Stimulated activated CD4-positive, alpha-beta T cell treated with anti-CD3 and anti-CD28 coated beads, Interleukin-15, amount 100 ng/mL, for 24 hours (primary cell): ENCODE data around the gene TBC1D16.

Experiments used
- DNase-seq: peaks from one replicate; pipeline ENCODE4 v3.0.0-alpha.2; 2020

TBC1D16 gene

DNA sequence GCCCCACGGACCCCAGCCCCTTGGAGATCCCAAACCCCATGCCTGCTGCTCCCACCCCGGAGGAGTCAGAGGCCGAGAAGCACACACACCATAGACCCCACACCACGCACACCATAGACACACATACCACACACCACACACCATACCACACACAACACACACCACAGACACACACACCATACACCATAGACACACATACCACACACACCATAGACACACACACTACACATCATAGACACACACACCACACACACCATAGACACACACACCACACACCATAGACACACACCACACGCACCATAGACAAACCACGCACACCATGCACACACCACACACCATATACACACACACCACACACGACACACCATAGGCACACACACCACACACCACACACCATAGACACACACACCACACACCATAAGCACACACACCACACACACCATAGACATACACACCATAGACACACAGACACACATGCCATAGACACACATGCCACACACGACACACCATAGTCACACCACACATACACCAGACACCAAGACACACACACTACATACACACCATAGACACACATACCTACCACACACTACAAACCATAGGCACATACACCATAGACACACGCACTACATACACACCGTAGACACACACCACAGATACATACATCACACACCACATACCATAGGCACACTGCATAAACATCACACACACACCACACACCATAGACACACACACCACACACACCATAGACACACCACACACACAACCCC is 11.3 kb downstream of the TBC1D16 start:
- DNase-seq = no peak

GRCh38 chr17:80023481-80024205 is 12.0 kb downstream of the TBC1D16 start:
- DNase-seq = no peak

DNA sequence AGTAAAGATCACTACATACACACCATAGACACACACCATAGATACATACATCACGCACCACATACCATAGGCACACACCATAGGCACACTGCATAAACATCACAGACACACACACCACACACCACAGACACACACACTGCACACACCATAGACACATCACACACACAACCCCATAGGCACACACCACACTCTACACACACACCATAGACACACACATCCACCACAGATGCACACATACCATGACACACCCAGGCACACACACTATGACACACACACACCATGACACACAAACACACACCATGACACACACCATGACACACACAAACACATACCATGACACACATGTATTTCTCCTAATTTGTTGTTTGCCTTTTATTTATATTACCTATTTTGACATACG is 14.1 kb downstream of the TBC1D16 start:
- DNase-seq = no peak

DNA sequence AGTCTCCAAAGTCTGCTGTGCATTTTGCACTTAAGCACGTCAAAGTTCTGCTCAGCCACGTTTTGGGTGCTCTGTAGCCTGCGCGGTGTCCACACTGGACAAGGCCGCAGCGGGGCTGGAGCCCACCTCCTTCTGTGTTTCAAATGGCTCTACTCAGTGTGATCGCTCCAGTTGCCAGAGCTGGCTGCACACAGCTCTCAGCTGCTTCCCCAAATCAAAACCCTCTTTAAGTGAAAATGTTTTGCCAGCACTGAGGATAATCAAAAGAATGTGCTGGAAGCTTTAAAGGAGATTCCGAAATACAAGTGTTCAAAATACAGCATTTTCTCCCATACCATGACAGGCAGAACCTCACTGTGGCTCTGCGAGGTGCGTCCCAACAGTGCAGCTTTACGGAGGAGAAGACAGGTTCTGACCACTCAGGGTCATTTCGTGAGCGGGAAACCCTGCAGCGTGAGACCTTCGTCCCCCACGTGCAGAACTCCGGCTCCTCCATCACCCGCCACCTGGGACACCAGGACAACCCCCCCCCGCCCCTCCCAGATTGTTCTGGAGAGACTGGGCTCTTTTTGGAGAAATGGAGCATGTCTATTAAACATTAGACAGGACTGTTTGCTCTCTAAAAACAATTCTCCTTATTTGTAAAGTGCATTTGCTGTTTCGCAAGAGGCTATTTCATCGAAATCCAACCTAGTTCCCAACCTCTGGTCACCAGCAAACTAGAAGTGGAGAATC is 16.6 kb downstream of the TBC1D16 start:
- DNase-seq = no peak

DNA sequence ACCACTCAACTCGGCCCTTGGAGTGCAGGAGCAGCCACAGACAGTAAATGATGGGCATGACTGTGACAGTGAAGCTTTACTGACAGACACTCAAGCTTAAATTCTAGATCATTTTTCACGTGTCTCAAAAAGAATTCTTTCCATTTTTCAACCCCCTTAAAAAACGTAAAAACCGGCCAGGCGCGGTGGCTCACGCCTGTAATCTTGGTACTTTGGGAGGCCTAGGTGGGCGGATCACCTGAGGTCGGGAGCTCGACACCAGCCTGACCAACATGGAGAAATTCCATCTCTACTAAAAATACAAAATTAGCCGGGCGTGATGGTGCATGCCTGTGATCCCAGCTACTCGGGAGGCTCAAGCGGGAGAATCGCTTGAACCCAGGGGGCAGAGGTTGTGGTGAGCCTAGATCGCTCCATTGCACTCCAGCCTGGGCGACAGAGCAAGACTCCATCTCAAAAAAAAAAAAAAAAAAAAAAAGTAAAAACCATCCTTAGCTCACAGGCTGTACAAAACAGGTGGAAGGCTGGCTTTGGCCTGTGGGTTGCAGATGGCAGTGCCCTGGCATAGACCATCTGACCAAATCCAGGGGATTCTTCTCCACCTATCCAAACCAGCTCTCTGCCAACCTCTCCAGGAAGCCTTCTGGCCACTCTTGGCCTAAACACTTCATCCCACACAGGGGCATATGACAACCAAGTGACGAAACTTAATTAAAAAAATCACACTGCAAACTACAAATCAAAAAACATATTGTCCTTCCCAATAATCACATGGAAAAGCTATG is 18.3 kb downstream of the TBC1D16 start:
- no peak for DNase-seq

DNA sequence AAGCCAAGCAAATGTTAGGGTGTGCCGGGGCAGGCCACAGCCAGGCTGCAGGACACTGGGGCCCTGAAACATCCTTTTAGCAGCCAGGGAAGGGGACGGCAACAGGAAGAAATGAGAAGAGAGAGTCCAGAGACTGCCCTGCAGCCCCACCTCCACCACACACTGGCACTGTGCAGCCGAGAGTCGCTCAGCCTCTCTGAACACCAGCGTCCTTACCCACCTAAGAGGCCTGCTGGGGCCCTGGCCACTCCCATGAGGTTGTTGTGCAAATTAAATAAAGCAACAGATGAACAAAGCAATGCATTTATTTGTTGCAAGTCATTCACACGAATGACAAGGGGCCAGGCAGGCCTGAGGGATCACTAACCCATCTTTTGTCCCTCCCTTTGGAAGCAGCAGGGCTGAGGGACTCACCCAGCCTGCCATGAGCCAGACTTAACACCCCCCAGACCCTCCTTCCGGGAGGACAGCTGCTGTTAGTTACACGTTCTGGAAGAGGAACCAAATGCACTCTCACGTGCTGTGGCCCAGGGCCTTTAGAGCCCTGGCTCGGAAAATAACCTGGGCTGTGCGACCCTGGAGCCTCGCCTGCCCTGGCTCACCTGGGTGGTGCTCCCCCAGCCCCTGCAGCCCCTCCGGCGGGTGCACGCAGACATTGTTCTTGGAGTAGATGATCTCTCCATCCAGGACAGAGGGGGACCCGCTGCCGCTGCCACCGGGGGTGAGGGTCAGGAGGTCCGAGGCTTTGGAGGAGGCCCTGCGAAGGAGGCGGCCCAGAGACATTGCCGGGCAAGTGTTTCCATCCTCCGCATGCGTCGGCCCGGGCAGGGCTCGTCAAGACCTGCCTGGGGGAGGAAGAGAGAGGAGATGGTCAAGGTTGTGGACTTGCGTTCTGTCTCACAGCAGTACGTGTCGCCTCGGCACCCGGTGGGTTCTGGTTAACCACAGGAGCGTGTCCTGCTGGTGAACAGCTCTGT is 22.6 kb downstream of the TBC1D16 start:
- no peak for DNase-seq

- DNase-seq = no peak
Measured at GRCh38 chr17:80011989-80012555, 23.6 kb downstream of the TBC1D16 start.

DNA sequence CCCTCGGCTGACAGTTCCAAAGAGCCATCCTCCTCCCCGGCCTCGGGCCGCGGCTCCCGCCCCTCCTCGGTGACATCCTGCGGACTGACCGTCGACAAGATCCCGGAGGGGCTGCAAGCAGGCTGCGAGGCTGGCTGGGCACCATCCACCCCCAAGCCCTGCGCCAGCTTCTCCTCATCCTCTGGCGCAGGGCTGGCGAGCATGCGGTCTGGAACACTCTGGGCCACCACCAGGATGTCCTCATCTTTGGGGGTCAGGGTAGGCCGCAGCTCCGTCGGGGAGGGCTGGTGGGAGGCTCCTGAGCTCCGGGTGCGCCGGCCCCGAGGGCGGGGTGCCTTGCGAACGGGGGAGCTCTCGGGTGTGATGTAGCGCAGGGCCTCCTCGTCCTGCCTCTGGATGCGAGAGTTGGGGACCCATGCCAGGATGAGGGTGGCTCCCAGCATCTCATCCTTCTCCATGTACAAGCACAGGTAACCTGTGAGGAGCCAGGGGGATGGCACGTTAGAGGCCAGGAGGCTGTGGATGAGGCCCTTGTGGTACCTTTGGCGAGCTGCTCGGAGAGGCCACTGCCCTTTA is 25.3 kb downstream of the TBC1D16 start:
- DNase-seq = no peak

DNA sequence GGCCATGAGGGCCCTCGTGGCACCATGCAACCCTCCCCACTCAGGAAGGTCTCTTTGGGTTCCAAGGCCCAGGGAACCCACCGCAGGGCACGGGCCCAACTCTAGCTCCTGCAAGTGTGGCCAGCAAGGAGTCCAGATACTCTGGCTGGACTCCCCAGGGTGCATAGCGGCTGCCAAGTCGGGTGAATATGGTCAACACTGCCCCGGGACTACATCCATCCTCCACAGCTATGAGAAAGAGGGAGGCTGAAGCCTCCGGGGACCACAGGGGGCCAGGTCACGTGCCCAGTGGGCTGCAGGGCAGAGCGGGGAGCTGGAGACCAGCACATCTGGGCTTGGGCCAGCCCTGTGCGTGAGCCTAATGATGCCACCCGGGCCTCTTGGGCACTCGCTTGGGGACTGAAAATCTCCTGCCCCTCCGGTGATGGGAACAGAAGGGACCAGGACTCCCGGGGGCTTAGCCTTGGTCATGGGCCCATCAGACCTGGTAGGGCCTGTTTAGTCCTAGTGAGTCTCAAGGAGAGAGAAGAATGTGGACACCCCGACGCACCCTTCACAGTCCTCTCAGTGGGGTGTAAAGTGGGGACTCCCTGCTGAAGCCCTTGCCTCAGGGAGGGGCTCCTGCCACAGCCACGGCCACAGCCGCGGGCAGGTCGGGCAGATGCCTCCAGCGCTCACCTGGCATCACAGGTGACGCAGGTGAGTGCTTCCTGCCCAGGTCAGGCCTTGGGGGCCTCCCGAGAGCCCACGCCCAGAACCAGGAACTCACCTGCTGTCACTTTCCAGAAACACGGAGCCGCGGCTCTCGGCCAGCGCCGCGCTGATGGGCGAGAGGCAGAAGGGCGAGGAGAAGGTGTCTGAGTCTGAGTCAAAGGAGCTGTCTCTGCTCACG is 26.0 kb downstream of the TBC1D16 start:
- DNase-seq = no peak

- no peak for DNase-seq
Measured at GRCh38 chr17:80008848-80009247, 26.8 kb downstream of the TBC1D16 start.

DNA sequence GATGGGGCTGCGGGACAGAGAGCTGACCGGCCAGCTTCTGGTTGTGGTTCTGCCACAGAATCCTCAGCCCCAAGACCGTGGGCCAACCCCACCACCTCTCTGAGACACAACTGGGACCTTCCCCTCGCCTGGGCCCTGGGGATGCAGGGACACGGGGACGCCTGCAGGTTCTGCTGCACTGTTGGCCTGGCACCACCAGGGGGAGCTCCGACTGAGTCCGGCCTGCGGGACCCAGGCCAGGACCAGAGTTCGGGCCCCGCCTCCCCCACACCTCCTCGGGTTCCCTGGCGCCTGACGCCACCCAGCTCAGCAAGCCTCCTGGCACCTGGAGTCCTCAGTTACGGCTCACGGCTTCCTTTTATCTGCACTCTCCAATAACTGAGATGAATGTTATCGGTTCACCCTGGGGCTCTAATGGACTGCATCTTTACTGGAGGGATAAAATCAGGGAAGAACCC is 27.3 kb downstream of the TBC1D16 start:
- peak; percentile 89 for DNase-seq

DNA sequence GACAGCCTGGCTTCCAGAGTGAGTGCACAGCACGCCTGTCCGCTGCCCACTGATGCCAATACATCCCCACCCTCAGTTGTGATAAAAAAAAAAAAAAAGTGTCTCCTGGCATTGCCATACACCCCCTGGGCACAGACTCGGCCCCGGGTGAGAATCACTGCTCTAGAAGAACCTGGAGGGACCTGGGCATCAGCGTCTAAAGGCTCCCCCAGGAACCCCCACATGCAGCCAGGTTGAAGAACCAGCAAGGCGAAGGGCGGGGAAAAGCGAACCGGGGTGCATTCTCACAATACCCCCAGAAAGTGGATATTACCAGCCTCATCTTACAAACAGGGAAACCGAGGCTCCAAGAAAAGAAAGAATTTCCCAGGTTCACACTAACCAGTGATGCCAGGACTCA is 27.7 kb downstream of the TBC1D16 start:
- DNase-seq = no peak

- DNase-seq = no peak
Measured at GRCh38 chr17:80006811-80007752, 28.6 kb downstream of the TBC1D16 start.

DNA sequence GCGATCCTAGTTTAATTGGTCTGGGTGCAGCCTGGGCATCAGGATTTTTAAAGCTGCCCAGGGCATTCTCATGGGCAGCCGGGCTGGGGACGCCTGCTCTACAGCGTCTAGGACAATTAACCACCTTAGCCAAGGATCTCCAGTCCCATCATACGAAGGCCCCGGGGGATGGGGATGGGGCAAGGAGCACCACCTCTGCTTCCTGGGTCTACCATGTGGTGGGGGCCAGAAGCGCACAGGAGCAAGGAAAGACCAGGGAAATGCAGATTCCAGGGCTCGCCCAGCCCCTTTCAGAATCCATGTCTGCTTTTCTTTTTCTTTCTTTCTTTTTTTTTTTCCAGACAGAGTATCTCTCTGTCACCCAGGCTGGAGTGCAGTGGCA is 29.3 kb downstream of the TBC1D16 start:
- no peak for DNase-seq

DNA sequence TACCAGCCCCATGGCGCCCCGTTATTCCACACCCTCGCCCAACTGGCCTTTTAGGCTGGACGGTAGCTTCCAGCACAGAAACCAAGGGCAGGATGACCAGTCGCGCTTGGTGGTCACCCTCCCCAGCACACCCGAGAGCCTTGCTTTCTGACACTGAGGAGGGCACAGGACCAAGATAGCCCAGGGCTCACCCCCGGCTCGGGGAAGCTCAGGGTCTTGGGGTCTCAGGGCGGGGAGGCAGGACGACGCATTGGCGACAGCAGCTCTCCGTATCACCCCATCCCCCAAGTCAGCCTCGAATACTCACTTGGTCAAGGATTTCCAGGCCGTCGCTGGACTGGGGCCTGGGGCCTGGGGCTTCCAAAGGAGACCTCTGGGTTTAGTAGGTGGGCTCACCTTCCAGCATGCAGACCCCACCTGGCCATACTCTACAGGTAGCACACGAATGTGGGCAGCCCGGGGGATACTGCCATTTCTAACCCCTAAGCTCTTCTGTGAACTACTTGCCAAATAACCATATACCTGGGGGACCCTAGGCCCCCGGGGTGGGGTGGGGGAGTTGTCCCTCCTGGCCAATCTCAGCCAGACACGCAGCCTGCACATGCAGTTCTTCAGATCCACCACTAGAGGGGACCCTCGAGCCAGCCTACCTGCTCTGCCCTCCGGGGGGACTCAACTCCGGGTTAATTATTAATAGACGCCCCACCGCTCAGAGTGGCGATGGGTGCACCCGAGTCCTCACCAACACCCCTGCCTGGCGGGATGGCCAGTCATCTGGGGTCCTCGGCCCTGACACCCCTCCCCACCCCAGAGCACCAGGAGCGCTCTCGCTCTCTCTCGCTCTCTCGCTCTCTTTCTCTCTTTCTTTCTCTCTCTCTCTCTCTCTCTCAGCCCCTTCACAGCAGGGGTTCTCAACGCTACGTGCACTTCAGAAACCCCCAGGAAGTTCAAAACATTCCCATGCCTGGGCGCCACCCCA is 30.0 kb downstream of the TBC1D16 start:
- peak; percentile 61 for DNase-seq

- no peak for DNase-seq
Measured at GRCh38 chr17:80003969-80004368, 31.7 kb downstream of the TBC1D16 start.
